Spleen (tissue), 7 donors: ENCODE data around the gene FUOM.
A peak's percentile ranks its signal among the peaks of the same experiment; 100 is the strongest.

Source experiments
- POLR2A ChIP-seq, 3 donors: fragments of 450-650 bp; IDR thresholded peaks; one replicate each; pipeline ENCODE4 v1.5.1; 2017; ENCODE audit warnings: antibody characterized with exemption in 3 of 3, mild to moderate bottlenecking in 1 of 3
- TF ChIP-seq, protein P1 (sequence below), 11 experiments: fragments of 200-600 bp in 7 of 11; fragments of 450-650 bp in 4 of 11; sonication (generic) in 4 of 11; IDR thresholded peaks in 8 of 11; conservative IDR thresholded peaks in 3 of 11; 1 replicate in 7 of 11; 2 replicates in 4 of 11; pipeline versions ENCODE4 v1.4.0 to v1.8.0; 2016 to 2021; ENCODE audit warnings: antibody characterized with exemption in 11 of 11, inconsistent platforms in 4 of 11, mild to moderate bottlenecking in 1 of 11
- donor health status: DM: no; HTN: no; CAD: no; lungs with moderate emphysema.
- donor health status: DM: no; HTN: no; CAD: no.
- donor health status: DM: no; HTN: no; CAD: no.

- TF ChIP-seq, protein P1, sequence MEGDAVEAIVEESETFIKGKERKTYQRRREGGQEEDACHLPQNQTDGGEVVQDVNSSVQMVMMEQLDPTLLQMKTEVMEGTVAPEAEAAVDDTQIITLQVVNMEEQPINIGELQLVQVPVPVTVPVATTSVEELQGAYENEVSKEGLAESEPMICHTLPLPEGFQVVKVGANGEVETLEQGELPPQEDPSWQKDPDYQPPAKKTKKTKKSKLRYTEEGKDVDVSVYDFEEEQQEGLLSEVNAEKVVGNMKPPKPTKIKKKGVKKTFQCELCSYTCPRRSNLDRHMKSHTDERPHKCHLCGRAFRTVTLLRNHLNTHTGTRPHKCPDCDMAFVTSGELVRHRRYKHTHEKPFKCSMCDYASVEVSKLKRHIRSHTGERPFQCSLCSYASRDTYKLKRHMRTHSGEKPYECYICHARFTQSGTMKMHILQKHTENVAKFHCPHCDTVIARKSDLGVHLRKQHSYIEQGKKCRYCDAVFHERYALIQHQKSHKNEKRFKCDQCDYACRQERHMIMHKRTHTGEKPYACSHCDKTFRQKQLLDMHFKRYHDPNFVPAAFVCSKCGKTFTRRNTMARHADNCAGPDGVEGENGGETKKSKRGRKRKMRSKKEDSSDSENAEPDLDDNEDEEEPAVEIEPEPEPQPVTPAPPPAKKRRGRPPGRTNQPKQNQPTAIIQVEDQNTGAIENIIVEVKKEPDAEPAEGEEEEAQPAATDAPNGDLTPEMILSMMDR (IDR thresholded peaks at IDR 0.05 in 8 of 11, conservative IDR thresholded peaks at IDR 0.05 in 3 of 11) = peak in 1 of 11 experiments; percentile 12
- no peak for TF ChIP-seq POLR2A (IDR thresholded peaks at IDR 0.05)
These were observed 48.6 kb downstream of the FUOM start for GRCh38 chr10:133309100-133309719.
